ENCODE results near the gene CCDC60.

CCDC60 gene

DNA sequence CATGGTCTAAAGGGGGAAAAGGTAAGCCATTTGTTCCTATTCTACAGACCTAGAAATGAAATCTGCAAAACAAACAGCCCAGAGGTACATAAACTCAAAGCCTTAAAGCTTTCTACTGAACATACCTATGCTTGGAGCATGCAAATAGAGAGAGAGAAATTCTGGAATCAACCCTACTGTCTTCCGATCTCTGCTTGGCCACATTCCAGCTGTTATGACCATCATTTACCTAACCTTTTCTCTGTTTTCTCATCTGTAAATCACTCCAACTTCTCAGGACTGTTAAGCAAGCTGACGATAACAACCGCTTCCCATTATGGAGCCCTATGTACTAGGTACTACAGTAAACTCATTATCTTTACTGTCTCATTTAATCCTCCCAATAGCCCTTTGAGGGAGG is 126.3 kb downstream of the CCDC60 start:
- no peak overlapping the region for H3K4me2 ChIP-seq (ENCODE audit: low read length)
- no peaks in the 10 kb centered on the region for H3K9me3 ChIP-seq (ENCODE audit: control insufficient read depth, low read length)
- H3K9ac ChIP-seq = no peak overlapping the region
- H3K27me3 ChIP-seq (ENCODE audit: control insufficient read depth, insufficient read depth, low read length) = no peaks in the 10 kb centered on the region
- no peak overlapping the region for H2AFZ ChIP-seq
- H3K4me3 ChIP-seq (ENCODE audit: low read depth, low read length) = no peak overlapping the region
- no peaks in the 10 kb centered on the region for H3K36me3 ChIP-seq (ENCODE audit: control insufficient read depth, insufficient read depth, low read length)
- no peaks in the 10 kb centered on the region for H3K79me2 ChIP-seq
- TF ChIP-seq, protein P1, sequence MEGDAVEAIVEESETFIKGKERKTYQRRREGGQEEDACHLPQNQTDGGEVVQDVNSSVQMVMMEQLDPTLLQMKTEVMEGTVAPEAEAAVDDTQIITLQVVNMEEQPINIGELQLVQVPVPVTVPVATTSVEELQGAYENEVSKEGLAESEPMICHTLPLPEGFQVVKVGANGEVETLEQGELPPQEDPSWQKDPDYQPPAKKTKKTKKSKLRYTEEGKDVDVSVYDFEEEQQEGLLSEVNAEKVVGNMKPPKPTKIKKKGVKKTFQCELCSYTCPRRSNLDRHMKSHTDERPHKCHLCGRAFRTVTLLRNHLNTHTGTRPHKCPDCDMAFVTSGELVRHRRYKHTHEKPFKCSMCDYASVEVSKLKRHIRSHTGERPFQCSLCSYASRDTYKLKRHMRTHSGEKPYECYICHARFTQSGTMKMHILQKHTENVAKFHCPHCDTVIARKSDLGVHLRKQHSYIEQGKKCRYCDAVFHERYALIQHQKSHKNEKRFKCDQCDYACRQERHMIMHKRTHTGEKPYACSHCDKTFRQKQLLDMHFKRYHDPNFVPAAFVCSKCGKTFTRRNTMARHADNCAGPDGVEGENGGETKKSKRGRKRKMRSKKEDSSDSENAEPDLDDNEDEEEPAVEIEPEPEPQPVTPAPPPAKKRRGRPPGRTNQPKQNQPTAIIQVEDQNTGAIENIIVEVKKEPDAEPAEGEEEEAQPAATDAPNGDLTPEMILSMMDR (IDR thresholded peaks at IDR 0.05) = no peak
- no peak overlapping the region for H3K27ac ChIP-seq
- peaks cover 6% of the 10 kb centered on the region for H3K4me1 ChIP-seq

DNA sequence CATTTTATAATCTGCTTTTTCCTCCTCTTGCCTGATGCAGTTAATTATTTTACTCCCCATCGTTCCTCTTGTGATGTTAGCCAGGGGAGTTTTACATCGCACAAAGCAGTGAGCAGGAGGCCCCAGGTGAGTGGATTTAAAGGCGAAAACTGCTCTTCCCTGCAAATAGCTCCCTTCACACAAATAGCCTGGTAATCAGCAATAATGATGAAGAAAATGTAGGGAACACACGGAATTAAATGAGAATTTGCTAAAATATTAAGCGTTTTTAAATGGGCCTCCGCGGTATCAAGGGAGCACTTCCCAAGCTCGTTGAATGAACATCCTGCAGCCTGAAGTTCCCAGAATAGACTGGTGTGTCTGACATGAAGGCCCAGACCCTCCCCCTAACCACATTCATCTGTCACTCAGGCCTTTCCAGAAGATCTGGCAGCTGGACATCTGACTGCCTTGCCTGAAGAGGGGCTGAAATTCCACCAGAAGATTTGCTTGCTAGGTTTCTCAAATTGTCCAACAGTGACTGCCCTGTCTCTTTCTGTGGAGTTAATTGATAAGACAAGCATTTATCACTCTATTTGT is 127.2 kb downstream of the CCDC60 start:
- no peak overlapping the region for H3K4me3 ChIP-seq (ENCODE audit: low read depth, low read length)
- H3K27me3 ChIP-seq (ENCODE audit: control insufficient read depth, insufficient read depth, low read length) = no peaks in the 10 kb centered on the region
- H3K9me3 ChIP-seq (ENCODE audit: control insufficient read depth, low read length) = no peaks in the 10 kb centered on the region
- no peak overlapping the region for H3K9ac ChIP-seq
- no peak overlapping the region for H3K27ac ChIP-seq
- no peaks in the 10 kb centered on the region for H3K79me2 ChIP-seq
- H3K4me2 ChIP-seq (ENCODE audit: low read length) = no peak overlapping the region
- peaks cover 6% of the 10 kb centered on the region for H3K4me1 ChIP-seq
- H2AFZ ChIP-seq = no peak overlapping the region
- no peaks in the 10 kb centered on the region for H3K36me3 ChIP-seq (ENCODE audit: control insufficient read depth, insufficient read depth, low read length)
- TF ChIP-seq, protein P1 (IDR thresholded peaks at IDR 0.05) = no peak

DNA sequence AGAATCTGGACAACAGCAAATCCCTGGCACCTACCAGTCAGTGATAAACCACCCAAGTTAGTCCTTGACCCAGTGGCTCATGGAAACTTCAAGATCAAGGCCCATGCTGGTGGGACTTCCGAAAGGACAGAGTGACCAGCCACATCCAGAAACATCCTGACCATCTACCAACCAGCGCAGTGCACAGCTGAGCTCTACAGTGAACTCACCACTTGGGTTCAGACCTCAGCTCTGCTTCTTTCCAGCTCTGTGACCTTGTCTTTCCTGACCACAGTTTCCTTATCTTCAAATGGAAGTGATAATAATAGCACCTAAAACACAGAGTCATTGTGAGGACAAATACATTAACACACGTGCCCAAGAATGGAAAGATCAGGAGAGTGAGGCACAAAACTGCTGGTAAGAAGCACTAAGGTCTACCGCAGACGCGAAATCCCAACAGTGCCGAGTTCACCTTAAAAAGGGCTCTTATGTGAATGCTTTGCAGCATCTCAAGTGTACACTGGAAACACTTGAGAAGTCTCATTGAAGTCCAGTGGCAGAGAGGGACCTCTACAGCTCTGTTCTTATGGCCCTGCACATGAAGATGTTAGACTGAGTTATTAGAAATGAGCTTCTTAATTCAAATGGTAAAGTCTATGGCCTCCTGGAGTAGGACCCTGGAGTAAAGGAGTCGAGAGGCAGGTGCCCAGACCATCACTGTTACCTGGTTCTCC is 128.8 kb downstream of the CCDC60 start:
- TF ChIP-seq, protein P1 (IDR thresholded peaks at IDR 0.05) = no peak
- H3K36me3 ChIP-seq (ENCODE audit: control insufficient read depth, insufficient read depth, low read length) = no peaks in the 10 kb centered on the region
- H2AFZ ChIP-seq = no peak overlapping the region

DNA sequence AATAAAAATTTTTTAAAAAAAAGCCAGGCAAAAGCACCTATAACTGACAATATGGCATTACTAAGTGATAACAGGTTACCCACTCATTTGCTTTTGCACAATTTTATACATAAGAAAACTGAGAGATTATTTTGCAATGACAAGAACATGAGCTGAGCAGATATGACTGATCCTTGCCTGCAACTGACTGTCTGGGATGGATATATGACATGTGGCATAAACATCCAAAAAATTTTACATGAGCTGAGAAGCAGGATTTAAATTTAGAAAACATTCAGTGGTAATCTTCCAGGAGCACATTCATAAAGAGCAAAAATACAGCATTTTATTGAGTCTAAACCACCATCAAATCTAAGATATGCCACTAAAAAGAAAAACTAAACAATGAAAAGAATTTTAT is 133.8 kb downstream of the CCDC60 start:
- TF ChIP-seq, protein P1 (IDR thresholded peaks at IDR 0.05) = no peak
- Histone ChIP-seq H3K9me3 (ENCODE audit: control insufficient read depth, low read length) (no peaks in the 10 kb centered on the region), H3K36me3 (ENCODE audit: control insufficient read depth, insufficient read depth, low read length) (no peaks in the 10 kb centered on the region), H3K27ac (no peak overlapping the region), H3K4me2 (ENCODE audit: low read length) (no peak overlapping the region), H3K27me3 (ENCODE audit: control insufficient read depth, insufficient read depth, low read length) (no peaks in the 10 kb centered on the region), H3K4me3 (ENCODE audit: low read depth, low read length) (no peak overlapping the region), H3K79me2 (no peaks in the 10 kb centered on the region), H3K9ac (no peak overlapping the region), H3K4me1 (no peaks in the 10 kb centered on the region), H2AFZ (no peak overlapping the region)

More for the DNA sequence above, 128.8 kb downstream of the CCDC60 start:
- no peak overlapping the region for H3K4me3 ChIP-seq (ENCODE audit: low read depth, low read length)
- H3K4me2 ChIP-seq (ENCODE audit: low read length) = no peak overlapping the region
- no peaks in the 10 kb centered on the region for H3K27me3 ChIP-seq (ENCODE audit: control insufficient read depth, insufficient read depth, low read length)
- H3K79me2 ChIP-seq = no peaks in the 10 kb centered on the region
- no peaks in the 10 kb centered on the region for H3K9me3 ChIP-seq (ENCODE audit: control insufficient read depth, low read length)
- no peaks in the 10 kb centered on the region for H3K4me1 ChIP-seq
- no peak overlapping the region for H3K27ac ChIP-seq
- H3K9ac ChIP-seq = no peak overlapping the region

DNA sequence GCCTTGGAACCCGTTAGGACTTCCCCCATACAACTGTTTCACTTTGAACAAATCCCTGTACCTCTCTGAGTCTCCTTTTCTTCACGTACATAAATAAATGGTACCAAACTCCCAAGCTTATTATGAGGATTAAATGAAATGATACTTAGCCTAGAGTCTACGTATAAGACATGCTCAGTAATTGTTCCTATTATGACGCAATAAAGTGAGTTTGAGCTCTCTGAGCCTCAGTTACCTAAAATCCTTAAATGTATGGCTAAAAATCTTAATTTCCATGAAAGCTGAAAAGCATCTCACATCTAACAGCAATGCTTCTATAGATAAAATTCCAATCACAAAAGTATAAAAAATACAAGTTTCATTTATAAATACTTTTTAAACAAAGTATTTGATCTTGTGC is 141.1 kb downstream of the CCDC60 start:
- Histone ChIP-seq H2AFZ (no peak overlapping the region), H3K9ac (no peak overlapping the region), H3K9me3 (ENCODE audit: control insufficient read depth, low read length) (no peaks in the 10 kb centered on the region), H3K36me3 (ENCODE audit: control insufficient read depth, insufficient read depth, low read length) (no peaks in the 10 kb centered on the region), H3K4me1 (peaks cover 14% of the 10 kb centered on the region), H3K27ac (no peak overlapping the region), H3K4me3 (ENCODE audit: low read depth, low read length) (no peak overlapping the region), H3K4me2 (ENCODE audit: low read length) (no peak overlapping the region), H3K79me2 (no peaks in the 10 kb centered on the region), H3K27me3 (ENCODE audit: control insufficient read depth, insufficient read depth, low read length) (no peaks in the 10 kb centered on the region)
- TF ChIP-seq, protein P1 (IDR thresholded peaks at IDR 0.05) = no peak
